ENCODE results near the gene DOK3.

The DOK3 gene

GRCh38 chr5:177478711-177479646, 30.6 kb downstream of the DOK3 start:
- peak; percentile 65 for DNase-seq

- DNase-seq: no peak
Measured at GRCh38 chr5:177477701-177478477, 31.7 kb downstream of the DOK3 start.

- no peak for DNase-seq
Measured at GRCh38 chr5:177476531-177477233, 32.9 kb downstream of the DOK3 start.

GRCh38 chr5:177475563-177476427, 33.8 kb downstream of the DOK3 start:
- no peak for DNase-seq

DNA sequence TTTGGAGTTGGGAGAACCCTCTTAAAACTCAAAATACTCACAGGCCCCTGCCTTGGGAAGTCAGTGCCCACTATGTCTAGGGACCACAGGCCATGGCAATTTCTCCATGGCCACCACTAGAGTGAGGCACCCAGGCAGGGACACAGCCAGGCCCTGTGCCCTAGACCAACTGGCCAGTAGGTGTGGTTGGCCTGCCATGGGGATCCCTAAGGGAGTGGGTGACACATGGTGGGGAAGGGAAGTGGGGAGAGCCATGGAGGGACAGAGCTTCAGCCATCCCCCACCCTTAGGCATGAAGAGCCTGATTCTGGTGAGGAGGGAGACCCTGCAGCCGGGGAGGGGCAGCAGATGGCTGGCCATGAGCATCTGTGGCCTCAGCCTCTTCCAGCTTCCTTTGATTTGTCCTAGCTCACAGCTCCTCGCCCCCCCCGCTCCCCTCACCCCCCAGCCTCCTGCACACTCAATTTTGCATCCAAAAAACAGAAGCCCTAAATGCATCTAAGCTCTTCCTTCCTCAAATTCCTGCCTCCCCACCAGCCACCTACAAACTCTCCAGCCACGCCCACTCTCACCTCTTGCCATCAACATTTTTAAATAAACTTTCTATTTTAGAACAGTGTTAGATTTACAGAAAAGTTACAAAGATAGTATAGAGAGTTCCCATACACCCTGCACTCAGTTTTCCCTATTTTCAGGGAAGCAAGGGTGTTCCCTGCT, 34.6 kb downstream of the DOK3 start:
- DNase-seq: no peak

DNA sequence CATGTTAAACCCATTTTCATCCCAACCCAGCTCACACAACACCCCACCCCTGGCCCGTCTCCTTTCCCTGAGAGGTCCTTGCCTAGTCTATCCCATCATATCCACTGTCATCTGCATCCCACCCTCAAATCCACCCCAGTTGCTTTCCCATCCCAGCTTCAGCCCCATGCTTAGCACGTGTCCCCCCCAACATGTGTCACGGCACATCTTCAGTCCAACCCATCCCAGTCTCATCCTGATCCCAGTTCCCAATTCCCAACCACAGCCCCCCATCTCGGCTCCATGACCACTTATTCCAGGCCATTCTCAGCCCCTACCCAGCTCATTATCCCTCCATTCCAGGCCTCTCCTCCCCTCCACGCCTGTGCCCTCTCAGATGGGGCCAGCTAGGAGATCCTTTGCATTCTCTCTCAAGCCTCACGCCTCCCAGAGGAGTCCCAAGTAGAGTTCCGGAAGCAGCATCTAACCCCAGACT, 35.6 kb downstream of the DOK3 start:
- DNase-seq: no peak

GRCh38 chr5:177473443-177474001, 36.1 kb downstream of the DOK3 start, which contains the start of gene DBN1:
Gene DBN1 (minus strand): TSS chr5:177473634. CDS start chr5:177473521, 113 bp downstream.
- DNase-seq: no peak

DNA sequence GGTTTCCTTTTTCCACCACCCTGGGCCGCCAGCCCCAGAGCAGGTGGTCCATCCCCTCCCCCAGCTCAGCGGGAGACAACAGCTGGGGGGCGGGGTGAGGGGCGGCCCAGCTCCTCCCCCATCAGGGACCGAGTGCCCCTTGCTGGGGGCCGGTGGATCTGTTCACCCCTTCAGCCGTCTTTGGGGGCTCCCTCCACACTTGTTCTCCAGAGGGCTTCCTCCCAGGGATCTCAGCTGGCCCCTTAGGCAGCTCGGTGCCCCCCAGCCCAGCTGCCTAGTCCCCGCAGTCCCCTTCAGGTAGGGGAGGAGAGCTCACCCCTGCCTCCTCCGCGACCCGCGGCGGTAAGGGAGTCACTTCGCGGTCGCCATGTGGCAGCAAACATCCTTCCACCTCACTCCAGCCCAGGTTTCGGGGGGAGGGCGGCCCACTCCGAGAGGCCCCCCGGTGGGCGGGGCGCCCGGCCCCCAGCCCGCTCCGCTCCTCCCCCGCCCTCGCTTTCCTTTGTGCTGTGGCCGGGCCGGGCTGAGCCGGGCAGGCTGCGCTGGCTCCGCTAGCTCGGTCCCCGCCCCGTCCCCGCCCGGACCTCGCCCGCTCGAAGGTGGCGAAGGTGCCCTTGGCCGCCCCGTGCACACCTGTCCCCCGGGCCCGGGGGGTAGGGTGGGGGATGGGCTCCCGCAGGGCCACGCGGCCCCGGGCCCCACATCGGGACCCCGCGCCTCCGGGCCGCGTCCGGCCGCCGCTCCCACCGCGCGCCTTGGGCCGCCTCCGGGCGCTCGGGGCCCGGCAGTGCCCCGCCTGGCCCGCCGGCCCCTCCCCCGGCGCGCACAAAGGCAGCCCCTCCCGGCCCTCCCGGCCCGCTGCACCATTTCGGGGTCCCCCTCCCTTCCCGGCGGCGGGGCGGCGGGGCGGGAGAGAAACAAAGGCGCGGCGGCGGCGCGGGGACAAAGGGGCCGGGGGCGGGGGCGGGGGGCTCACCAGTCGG, 36.9 kb downstream of the DOK3 start:
- peak; percentile 49 for DNase-seq

DNA sequence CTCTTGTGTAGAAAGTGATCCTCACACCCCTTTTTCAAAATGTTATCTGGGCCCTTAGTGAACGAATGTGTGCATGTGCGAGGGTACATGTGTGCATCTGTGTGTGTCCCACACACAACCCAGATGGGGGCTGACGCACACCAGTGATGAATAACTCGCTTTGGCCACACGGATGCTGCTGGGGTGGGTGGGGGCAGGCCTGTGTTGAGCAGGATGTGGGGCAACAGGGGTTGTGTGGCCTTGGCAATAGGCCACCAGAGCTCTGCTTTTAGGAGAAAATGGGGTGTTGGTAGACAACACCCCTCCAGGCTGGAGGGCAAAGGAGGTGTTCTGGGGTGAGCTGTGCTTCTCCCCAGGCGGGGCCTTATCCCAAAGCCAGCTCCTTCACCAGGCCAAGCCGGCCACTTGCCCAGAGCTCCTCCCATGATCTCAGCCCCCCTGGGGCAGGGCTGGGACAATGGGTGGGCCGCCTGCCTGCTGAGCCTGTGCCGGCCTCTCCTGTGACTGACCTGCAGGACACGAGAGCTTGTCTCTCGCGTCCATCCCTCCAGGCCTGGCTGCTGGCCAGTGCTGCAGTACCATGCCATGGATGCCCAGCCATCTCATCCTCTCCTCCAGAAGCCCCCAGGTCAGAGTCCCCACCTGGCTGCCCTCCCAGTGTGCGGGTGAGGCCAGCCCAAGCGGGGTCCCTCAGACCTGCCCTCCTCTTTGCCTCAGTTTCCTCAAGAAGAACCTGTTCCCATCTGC, 37.8 kb downstream of the DOK3 start:
- DNase-seq: no peak

DNA sequence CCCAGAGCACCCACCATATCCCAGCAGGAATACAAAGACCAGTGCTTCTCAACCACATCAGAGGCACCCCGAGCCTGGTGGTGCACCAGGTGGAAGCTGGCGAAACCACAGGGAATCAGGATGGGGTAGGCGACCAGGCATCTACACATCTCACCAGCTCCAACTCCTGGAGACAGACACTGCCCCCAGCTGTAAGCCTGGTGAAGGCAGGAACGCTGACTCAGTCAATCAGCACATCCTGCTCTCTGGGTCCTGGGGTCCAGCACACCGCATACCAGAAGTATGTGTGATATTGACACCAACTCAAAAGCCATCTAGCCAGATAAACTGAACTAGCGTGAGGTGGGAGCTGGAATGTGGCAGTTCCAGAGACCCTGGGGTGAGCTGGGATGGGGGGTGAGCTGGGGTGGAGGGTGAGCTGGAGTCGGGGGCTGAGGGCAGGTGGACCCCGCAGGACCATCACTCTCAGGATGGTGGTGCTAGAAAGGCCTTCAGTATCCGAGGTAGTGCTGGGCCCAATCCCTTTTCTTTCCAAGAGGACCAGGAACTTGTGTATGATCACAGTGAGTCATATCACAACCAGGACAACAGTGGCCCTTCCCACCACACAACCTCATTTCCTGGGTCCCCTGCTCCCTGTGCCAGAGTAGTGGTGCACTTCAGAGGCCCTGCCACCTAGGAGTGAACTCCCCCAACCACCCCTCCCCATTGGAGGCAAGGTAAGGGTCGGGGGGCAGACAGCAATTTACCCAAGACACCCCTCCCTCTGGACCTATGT, 38.7 kb downstream of the DOK3 start:
- DNase-seq: no peak

DNA sequence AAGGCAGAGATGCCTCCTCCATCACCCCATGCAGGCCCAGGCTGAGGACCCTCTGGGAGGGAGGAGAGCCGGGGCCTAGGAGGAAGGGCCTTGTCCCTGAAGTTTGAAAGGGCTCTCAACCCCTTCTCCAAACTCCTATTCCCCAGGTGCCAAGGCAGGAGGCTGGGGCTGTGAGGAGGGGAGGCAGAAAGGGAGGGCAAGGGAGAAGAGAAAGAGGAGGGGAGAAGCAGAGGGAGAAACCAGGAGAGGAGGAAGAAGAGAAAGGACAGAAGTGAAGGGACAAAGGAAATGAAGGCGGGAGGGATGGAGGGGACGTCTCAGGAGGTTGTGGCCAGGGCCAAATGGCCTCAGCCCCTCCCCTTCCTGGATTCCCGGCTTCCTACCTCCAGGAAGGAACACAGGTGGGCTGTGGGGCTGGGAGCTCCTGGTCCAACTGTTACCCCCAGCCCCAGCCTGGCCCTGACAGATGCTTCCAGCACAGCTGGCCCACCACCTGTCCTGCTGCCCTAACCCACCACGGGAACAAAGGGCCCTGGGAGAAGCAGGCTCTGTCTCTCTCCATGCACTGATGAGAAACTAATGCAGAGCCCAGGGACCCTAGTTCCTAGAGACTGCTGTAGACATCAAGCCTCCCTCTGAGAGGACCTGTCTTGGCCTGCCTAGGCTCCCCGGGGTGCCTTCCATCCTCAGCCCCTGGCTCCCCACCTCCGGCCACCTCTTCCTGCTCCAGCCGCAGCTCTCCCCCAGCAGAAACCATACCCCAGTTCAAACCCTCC, 39.7 kb downstream of the DOK3 start:
- DNase-seq: no peak

- no peak for DNase-seq
Measured at GRCh38 chr5:177468685-177469628, 40.7 kb downstream of the DOK3 start.

- no peak for DNase-seq
Measured at GRCh38 chr5:177468329-177468684, 41.3 kb downstream of the DOK3 start.

GRCh38 chr5:177467436-177467835, 42.2 kb downstream of the DOK3 start:
- DNase-seq: no peak

DNA sequence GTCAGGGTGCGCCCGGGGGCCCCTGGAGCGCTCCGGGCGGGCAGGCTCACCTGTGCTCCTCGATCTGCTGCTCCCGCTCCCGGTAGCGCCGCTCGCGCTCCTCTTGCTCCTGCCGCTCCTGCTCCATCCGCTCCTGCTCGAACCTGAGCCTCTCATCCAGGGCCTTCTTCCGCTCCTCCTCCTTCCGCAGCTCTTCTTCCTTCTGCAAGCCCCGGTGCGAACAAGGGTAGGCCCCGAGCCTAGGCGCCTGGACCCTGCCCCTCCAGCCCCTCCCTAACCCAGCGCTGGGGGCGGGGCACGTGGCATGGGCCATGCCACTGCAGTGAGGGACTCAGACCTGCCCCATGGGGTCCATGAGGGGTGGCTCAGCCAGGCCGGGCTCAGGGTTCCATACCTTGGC, 42.8 kb downstream of the DOK3 start:
- no peak for DNase-seq

DNA sequence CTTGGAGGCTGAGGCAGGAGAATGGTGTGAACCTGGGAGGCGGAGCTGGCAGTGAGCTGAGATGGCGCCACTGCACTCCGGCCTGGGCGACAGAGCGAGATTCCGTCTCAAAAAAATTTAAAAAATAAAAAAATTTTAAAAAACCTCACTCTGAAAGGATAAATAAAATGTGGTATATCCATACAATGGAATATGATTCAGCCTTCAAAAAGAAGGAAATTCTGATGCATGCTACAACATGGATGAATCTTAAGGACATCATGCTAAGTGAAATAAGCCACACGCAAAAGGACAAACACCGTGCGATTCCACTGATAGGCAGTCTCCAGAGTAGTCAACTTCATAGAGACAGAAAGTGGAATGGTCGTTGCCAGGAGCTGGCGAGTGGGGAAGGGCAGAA, 44.6 kb downstream of the DOK3 start:
- no peak for DNase-seq
